Temporal lobe (tissue), 1 donor: ENCODE data around the gene TUBB2A. TPM values are rescaled to one million over a fixed set of nuclear protein-coding genes. Genes with fewer than 3 reads are reported as not detected.

Experiments used
- total RNA-seq: library from RNA; depleted of rRNA; stranded (reverse); fragments of >200 nt; gene quantifications from one replicate; pipeline ENCODE4 v1.2.3, GENCODE V29; 2014

The TUBB2A gene
- total RNA-seq, 1 donor from 2014 or later = 1,088 TPM

Other genes with a start within 250 kb of the TUBB2A start
- 14.5 TPM for gene SERPINB6, start 186.0 kb downstream of the TUBB2A start, total RNA-seq
- gene NQO2, start 157.7 kb downstream of the TUBB2A start, total RNA-seq = 6.1 TPM
- 8.4 TPM for gene RIPK1, start 89.0 kb downstream of the TUBB2A start, total RNA-seq
- gene BPHL, start 38.8 kb downstream of the TUBB2A start, total RNA-seq = 19.2 TPM
- gene TUBB2B, start 70.1 kb upstream of the TUBB2A start, total RNA-seq = 2,668 TPM
- gene PSMG4, start 101.4 kb upstream of the TUBB2A start, total RNA-seq = 19.9 TPM